ENCODE results near the gene SPACDR.
A peak's percentile ranks its signal among the peaks of the same experiment; 100 is the strongest.
"Not testable (repeated sequence)": the region's sequence is repeated elsewhere in the genome, so short reads cannot be mapped to it uniquely, and the experiment has no call there.

Gene SPACDR

GRCh38 chr7:100465299-100465698 lies 1.2 kb upstream of the SPACDR start:
- DNase-seq: no peak

- no peak for DNase-seq
Measured at GRCh38 chr7:100464791-100465190, 731 bp upstream of the SPACDR start.

- no peak for DNase-seq
Measured at GRCh38 chr7:100457033-100457432, 7.0 kb downstream of the SPACDR start.

GRCh38 chr7:100456562-100456961 lies 7.5 kb downstream of the SPACDR start:
- DNase-seq: no peak

GRCh38 chr7:100455206-100455605 lies 8.9 kb downstream of the SPACDR start:
- DNase-seq: no peak

- DNase-seq: not testable (repeated sequence)
Measured at GRCh38 chr7:100453854-100454253, 10.2 kb downstream of the SPACDR start.

- DNase-seq: no peak
Measured at GRCh38 chr7:100452513-100452912, 11.5 kb downstream of the SPACDR start.

GRCh38 chr7:100449190-100449795 lies 14.8 kb downstream of the SPACDR start:
- no peak for DNase-seq

- DNase-seq: not testable (repeated sequence)
Measured at GRCh38 chr7:100447363-100447762, 16.7 kb downstream of the SPACDR start.

GRCh38 chr7:100446040-100446439 lies 18.0 kb downstream of the SPACDR start:
- no peak for DNase-seq

GRCh38 chr7:100444311-100445278 lies 19.5 kb downstream of the SPACDR start:
- peak; percentile 27 for DNase-seq

GRCh38 chr7:100443096-100443840 lies 20.8 kb downstream of the SPACDR start:
- no peak for DNase-seq

- no peak for DNase-seq
Measured at GRCh38 chr7:100441641-100442535, 22.2 kb downstream of the SPACDR start.

- not testable (repeated sequence) for DNase-seq
Measured at GRCh38 chr7:100439244-100439643, 24.8 kb downstream of the SPACDR start.

GRCh38 chr7:100438731-100439130 lies 25.3 kb downstream of the SPACDR start:
- not testable (repeated sequence) for DNase-seq

- DNase-seq: no peak
Measured at GRCh38 chr7:100438172-100438571, 25.9 kb downstream of the SPACDR start.

GRCh38 chr7:100437150-100438100 lies 26.6 kb downstream of the SPACDR start:
- no peak for DNase-seq

- no peak for DNase-seq
Measured at GRCh38 chr7:100435401-100436304, 28.4 kb downstream of the SPACDR start.

GRCh38 chr7:100434297-100435144 lies 29.5 kb downstream of the SPACDR start:
- no peak for DNase-seq
